Activated CD4-positive, alpha-beta T cell treated with anti-CD3 and anti-CD28 coated beads, Interleukin-2, amount 50 U/mL, for 24 hours (primary cell): ENCODE data around the gene STARD3.
"Not testable (repeated sequence)": the region's sequence is repeated elsewhere in the genome, so short reads cannot be mapped to it uniquely, and the experiment has no call there.

Source experiments
- DNase-seq, 2 donors: peaks; one replicate each; pipeline ENCODE4 v3.0.0-alpha.2; 2020; ENCODE audit warnings: low read depth in 1 of 2, low spot score in 1 of 2

The STARD3 gene

GRCh38 chr17:39636927-39637736, at the start of gene STARD3:
Gene STARD3, plus strand, starts transcription at chr17:39637144. Its CDS starts 16,388 bp downstream, at chr17:39653532.
- DNase-seq, result peak; percentile 79 to 84

DNA sequence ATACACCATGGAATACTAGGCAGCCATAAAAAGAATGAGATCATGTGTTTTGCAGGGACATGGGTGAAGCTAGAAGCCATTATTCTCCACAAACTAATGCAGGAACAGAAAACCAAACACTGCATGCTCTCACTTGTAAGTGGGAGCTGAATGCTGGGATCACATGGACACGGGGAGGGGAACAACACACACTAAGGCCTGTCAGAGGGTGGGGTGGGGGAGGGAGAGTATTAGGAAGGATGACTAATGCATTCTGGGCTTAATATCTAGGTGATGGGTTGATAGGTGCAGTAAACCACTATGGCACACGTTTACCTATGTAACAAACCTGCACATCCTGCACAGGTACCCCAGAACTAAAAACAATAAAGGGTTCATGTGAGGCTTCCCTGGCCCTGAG, 46.8 kb upstream of the STARD3 start:
- DNase-seq, result not testable (repeated sequence)

GRCh38 chr17:39591958-39592954, 44.7 kb upstream of the STARD3 start:
- DNase-seq, result no peak

- no peak for DNase-seq
Observed at GRCh38 chr17:39593371-39593770, 43.6 kb upstream of the STARD3 start.

DNA sequence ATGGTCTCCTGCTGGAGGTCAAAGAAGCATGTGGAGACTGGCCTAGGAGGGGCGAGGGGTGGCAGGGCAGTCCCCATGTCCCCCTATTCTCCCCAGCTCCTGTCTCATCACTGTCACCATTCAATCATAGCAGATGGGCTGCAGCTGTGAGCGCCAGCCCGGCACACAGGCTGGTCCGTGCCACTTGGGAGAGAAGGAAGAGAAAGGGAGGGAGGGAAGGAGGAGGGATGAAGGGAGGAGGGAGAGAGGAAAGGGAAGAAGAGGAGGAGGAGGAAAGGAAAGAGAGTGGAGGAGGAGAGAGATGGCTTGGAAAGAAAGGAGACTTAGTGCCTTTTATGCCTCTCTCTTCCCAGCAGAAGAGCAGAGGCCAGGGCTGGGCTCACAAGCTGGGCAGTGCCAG, 41.6 kb upstream of the STARD3 start:
- DNase-seq, result no peak

DNA sequence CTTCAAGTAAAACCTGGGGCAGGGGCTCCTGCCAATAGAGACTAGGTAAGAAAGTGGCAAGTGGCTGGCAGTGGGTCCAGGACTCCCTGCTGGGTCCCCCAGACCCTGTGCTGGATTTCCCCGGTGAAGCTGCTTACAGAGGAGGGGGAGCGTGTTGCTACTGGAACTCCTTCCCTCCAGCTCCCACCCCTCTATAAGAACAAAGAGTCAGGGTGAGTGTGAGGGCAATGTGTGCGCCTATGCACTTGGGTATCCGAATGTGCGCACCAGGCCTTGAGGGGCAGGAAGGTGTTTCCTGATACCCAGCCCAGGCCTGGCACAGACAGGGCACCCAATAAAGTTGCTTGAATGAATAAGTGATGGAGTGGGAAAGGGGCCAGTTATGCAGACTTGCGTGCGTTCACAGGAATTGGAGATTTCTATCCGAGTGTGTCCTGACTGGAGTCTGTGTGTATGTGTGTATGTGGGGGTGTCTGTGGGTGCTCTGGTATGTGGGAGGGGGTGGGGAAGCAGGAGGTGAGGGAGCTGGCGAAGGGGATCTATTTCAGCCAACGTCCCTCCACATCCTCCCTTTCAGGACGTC, 40.9 kb upstream of the STARD3 start:
- DNase-seq, result no peak

- no peak for DNase-seq
Observed at GRCh38 chr17:39596543-39597267, 40.2 kb upstream of the STARD3 start.

DNA sequence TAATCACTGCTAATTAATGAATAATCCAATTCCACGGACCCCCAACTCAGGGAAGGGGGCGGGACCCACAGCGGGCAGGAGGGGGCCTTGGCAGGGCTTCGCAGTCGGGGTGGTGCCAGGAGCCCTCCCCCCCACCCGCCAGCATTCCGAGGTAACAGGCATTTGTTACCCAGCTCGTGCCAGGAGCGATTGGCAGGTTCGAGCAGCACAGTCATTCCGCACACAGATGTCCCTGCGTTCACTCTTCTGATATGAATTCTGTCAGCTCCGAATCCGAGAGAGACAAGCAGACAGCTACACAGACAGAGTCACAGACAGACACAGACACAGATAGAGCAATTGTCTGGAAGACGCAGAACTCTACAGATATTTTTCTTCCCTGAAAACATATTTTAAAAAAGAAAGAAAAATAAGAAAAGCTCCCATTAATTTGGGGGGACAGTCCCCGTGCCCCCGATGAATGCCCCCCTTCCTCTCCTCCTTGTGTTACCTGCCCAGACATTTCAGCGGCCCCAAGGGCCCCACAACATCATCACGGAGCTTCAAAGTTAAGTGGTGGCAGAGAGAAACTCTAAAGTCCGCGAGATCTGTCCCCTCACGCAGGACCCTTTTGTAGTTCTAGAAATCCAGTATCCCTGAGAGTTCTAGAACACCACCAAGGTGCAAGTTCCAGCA, 39.4 kb upstream of the STARD3 start:
- no peak for DNase-seq

GRCh38 chr17:39598047-39598481, 38.9 kb upstream of the STARD3 start:
- no peak for DNase-seq

GRCh38 chr17:39598630-39599003, 38.3 kb upstream of the STARD3 start:
- DNase-seq, result no peak

- DNase-seq, result no peak
Observed at GRCh38 chr17:39599004-39599664, 37.8 kb upstream of the STARD3 start.

GRCh38 chr17:39599665-39600231, 37.2 kb upstream of the STARD3 start:
- no peak for DNase-seq

DNA sequence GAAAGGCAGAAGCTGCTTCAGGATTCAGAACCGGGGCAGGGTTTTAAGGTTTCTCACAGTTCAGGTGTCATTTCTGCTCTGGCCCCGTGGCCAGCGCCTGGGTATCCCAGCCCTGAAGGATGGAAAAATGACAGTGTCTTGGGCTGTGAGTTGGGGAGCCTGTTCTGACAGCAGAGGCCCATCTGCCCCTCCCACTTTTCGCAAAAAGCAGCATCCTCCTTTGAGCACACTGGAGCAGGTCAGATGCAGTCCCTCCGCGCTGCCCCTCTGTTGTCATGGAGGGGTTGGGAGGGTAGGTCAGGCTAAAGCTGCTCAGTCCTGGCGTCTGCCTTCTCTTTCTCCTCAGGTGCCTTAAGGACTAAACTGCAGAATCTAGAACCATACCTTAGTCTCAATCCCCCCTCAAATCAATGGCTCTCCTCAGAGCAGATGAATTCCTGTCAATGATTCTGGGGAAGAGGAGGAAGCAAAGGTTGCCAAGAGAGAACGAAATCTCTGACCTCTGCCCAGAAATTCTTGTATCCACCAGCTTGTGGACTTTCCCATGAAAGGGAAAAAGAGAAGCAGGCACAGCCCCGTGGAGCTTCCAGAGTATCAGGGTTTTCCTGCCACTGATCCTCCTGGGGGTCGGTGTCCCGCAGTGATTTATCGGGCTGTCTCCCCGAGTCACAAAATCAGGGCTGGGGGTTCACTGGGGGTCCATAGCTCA, 36.5 kb upstream of the STARD3 start:
- DNase-seq, result no peak

- no peak for DNase-seq
Observed at GRCh38 chr17:39600997-39601597, 35.8 kb upstream of the STARD3 start.

GRCh38 chr17:39601758-39602532, 35.0 kb upstream of the STARD3 start:
- no peak for DNase-seq

GRCh38 chr17:39602533-39603303, 34.2 kb upstream of the STARD3 start:
- DNase-seq, result no peak
